HPDE6-E6E7 (cell line): ENCODE data around the gene PLEKHN1.

ENCODE experiments used
- DNase-seq: peaks from one replicate; pipeline ENCODE4 v3.0.0; 2011; ENCODE audit warnings: missing footprints; ENCODE audit errors: extremely low spot score

PLEKHN1 gene

DNA sequence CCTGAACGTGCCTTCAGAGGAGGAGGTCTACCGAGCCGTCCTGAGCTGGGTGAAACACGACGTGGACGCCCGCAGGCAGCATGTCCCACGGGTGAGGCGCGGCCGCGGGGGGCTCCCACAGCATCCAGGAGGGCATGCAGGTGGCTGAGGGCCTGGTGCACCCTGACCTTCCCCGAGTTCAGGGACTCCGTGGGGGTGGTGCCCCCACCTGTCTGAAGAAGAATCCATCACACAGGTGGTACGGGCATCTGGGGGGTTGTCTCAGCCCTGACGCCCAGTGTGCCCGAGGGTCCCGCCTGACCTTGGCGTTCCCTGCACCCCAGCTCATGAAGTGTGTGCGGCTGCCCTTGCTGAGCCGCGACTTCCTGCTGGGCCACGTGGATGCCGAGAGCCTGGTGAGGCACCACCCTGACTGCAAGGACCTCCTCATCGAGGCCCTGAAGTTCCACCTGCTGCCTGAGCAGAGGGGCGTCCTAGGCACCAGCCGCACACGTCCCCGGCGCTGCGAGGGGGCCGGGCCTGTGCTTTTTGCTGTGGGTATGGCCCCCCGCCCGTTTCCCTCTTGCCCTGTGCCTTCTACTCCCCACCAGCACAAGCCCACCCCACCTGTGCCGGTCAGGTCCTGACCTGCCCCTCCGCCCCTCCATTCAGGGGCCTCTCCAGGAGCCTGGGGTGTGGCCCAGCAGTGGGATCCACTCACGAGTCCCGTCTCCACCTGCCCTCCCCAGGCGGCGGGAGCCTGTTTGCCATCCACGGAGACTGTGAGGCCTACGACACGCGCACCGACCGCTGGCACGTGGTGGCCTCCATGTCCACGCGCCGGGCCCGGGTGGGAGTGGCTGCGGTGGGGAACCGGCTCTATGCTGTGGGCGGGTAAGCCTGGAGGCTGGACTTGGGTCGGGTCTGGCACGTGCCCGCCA, 3.6 kb upstream of the PLEKHN1 start:
- DNase-seq, result no peak

DNA sequence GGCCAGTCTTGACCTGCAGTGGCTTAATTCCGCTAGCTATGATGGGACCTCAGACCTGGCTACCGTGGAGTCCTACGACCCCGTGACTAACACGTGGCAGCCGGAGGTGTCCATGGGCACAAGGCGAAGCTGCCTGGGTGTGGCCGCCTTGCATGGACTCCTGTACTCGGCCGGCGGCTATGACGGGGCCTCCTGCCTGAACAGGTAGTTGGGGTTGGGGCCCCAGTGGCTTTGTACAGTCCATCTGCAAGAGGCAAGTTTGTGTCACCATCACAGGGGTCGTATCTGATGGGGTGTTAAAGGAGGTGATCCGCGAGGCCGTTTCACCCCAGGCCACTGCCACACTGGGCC, 3.0 kb upstream of the PLEKHN1 start:
- DNase-seq, result no peak

DNA sequence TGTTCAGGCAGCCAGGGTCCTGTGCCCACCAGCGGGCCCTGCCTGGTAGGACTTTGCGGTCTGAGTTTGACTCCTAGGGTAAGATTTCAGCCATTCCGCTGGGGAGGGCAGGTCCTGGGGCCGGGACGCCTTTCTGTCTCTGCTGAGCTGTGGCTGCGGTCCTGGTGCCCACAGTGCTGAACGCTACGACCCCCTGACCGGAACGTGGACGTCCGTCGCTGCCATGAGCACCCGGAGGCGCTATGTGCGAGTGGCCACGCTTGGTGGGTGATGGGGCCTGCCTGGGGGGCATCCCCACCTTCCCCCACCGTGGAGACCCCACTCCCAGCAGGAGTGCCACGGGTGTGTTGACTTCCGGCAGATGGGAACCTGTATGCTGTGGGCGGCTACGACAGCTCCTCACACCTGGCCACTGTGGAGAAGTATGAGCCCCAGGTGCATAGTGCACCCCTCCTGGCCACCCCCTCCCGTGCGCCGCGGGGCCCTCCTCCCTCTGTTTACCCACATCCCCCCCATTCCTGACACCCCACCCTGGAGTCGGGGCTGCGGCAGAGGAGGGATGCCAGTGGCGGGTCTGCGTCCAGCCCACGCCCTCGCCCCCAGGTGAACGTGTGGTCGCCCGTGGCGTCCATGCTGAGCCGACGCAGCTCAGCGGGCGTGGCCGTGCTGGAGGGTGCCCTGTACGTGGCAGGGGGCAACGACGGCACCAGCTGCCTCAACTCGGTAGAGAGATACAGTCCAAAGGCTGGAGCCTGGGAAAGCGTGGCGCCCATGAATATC, 2.3 kb upstream of the PLEKHN1 start:
- no peak for DNase-seq

GRCh38 chr1:964691-965525, 1.4 kb upstream of the PLEKHN1 start:
- no peak for DNase-seq

DNA sequence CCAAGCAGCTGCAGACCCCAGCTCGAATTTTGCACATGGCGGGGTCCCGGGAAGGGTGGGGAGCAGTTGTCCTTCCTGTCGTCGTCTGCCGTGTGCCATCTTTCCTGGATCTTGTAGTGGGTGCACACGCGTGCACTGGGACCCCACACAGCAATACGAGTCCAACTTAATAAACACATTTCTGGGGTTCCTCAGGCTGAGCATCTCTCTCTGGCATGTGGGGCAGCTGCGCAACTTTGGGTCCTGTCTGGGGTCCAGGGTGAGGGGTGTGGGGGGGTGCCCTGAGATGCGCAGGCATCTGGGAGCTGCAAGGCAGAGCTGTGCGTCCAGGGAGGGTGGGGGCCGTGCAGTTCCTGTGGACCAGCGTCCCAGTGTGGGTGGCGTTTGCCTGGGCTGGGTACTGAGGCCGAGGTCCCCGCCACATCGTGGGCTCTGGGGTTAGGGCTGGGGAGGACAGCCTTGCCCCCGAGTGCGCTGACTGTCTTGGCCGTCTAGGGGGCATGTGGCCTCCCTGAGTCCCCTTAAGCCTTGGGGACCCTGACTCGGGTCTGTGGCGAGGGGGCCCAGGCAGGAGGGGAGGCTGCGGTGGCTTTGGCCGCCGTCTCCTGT, 652 bp upstream of the PLEKHN1 start:
- DNase-seq, result no peak

GRCh38 chr1:966704-967300, 520 bp downstream of the PLEKHN1 start:
- peak; percentile 88 for DNase-seq

DNA sequence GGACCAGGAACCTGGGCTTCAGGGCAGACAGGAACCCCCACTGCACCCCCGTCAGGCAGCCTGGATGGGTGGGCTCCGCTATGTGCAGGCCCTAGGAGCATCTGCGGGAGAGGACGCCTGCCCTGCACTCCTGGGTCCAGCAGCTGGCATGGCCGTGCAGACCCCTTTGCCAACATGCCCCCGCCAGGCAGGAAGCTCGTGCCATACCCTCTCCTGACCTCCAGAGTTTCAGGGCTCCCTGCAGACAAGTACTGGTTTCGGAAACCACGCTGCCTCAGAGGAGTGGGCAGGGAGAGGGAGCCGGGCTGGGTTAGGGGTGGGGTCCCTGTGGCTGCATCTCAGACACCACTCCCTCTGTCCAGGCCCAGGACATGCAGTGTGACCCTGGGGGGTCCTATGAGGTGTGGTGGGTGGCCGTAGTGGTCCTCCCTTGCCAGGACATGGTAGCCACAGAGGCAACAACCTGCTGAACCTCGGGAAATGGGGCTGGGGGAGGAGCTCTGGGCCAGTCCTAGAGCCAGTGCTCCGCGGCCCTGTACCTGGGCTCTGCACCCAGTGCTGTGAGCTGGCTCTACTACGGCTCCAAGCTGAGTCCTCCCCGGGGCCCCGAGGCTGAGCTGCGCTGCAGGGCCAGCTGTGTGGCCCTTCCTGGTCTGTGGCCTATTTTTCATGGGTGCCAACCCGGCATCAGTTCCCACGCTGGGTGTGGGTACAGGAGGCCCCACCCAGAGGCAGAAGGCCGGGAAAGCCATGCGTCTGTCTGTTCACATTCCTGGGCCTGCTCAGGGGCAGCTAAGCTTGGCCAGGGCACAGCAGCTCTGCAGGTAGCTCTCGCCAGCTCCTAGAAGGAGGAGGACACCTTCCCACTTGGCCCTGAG, 1.4 kb downstream of the PLEKHN1 start:
- DNase-seq, result no peak

GRCh38 chr1:969260-969855, 3.1 kb downstream of the PLEKHN1 start:
- no peak for DNase-seq

- no peak for DNase-seq
Observed at GRCh38 chr1:970242-970972, 4.1 kb downstream of the PLEKHN1 start.

GRCh38 chr1:970973-971730, 4.9 kb downstream of the PLEKHN1 start:
- no peak for DNase-seq

DNA sequence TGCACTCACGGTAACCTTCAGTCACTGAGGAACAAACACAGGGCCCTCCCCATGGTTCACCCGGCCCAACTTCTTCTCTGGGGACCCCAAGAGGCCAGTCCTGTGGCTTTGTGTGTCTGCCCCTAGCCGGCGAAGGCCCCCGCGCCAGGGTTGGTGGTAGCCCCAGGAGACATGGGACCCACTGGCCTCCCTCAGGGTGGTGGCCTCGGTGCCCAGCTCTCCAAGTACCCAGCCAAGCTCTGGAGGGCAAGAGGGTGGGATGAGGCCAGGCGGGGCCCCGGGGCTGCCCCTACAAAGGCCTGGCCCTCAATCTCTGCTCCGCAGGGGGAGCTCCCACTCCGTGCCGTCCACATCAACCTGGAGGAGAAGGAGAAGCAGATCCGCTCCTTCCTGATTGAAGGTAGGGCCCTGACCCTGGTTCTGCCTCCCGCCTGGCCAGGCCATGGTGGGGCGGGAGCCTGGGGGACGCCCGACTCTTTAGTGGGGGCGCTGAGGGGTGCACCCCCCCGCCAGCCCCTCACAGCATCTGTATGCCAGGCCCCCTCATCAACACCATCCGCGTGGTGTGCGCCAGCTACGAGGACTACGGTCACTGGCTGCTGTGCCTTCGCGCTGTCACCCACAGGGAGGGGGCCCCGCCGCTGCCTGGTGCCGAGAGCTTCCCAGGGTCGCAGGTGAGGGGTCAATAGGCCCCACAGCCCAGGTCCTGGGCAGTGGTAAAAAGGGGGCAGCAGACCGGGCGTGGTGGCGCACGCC, 5.6 kb downstream of the PLEKHN1 start:
- no peak for DNase-seq

DNA sequence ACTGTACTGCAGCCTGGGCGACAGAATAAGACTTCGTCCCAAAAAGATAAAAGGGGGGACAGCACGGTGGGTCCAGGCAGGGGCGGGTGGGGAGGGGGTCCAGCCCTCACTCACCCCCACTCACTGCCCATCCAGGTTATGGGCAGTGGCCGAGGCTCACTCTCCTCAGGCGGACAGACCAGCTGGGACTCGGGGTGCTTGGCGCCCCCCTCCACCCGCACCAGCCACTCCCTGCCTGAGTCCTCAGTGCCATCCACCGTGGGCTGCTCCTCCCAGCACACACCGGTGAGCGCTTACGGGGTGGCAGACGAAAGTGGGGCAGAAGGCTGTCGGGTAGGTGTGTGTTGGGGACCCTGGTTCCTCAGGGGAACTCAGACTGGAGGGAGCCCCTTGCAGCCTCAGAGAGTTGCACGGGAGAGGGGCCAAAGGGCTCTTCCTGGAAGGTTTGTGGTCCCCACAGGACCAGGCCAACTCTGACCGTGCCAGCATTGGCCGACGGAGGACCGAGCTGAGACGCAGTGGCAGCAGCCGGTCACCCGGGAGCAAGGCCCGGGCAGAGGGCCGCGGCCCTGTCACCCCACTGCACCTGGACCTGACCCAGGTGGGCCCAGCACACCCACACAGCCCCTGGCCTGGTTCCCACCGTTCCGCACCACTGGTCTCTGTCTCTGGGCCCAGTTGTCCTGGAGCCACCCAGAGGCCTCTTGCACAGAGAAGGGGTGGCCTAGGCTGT, 6.6 kb downstream of the PLEKHN1 start:
- DNase-seq, result no peak

GRCh38 chr1:973459-974292, 7.4 kb downstream of the PLEKHN1 start:
- no peak for DNase-seq

DNA sequence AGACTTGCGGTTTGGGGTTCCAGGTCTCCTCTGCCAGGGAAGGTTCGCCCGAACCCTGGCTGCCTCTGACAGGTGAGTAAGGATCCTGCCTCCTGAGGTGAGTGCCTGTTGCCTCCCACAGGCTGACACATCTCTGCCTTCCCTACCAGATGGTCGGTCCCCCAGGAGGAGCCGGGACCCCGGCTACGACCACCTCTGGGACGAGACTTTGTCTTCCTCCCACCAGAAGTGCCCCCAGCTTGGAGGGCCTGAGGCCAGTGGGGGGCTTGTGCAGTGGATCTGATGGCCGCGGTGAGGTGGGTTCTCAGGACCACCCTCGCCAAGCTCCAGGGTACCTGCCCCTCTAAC, 8.0 kb downstream of the PLEKHN1 start:
- no peak for DNase-seq

- no peak for DNase-seq
Observed at GRCh38 chr1:974687-975328, 8.5 kb downstream of the PLEKHN1 start.

GRCh38 chr1:975365-975764, 9.1 kb downstream of the PLEKHN1 start:
- no peak for DNase-seq
